CD4-positive, alpha-beta T cell (primary cell): Measurements from ENCODE around the gene FGFBP2. TPM values are rescaled to one million over a fixed set of nuclear protein-coding genes. Genes with fewer than 3 reads are reported as not detected.

Experiments used
- ATAC-seq: fragments of 200-7000 bp; cut with Tn5 transposase; one replicate; pipeline ENCODE4 v1.10.0; 2022; ENCODE audit warnings: mild to moderate bottlenecking; ENCODE audit not compliant: poor library complexity
- CTCF ChIA-PET: fragments of 350-600 bp; sonication (Branson Sonifier 250); formaldehyde crosslinking; loops from one replicate; lab custom pipeline; 2021; ENCODE audit warnings: antibody characterized with exemption, inconsistent platforms; lab: Charles Lee
- POLR2A ChIA-PET: fragments of 350-600 bp; sonication (Branson Sonifier 250); formaldehyde crosslinking; loops from one replicate; lab custom pipeline; 2021; ENCODE audit warnings: antibody characterized with exemption, inconsistent platforms; lab: Charles Lee
- DNase-seq, 14 experiments: peaks; one replicate each; pipeline ENCODE4 v3.0.0-alpha.2; 2013 to 2020; ENCODE audit warnings: mixed read lengths in 2 of 14
- H3K27ac ChIP-seq, 2 donors: one replicate each; pipeline versions ENCODE4 v1.5.1 to v1.7.0; 2013; ENCODE audit warnings: low read length in 2 of 2, low read depth in 1 of 2, mild to moderate bottlenecking in 1 of 2
- H3K27me3 ChIP-seq, 2 experiments: 1 replicate in 1 of 2; 2 replicates in 1 of 2; pipeline versions ENCODE4 v1.6.1 to v1.7.0; 2013; ENCODE audit warnings: low read length in 2 of 2, control low read depth in 1 of 2, mild to moderate bottlenecking in 1 of 2, moderate library complexity in 1 of 2; ENCODE audit not compliant: insufficient read depth in 2 of 2, control insufficient read depth in 1 of 2
- H3K36me3 ChIP-seq: one replicate; pipeline ENCODE4 v1.6.1; 2013; ENCODE audit warnings: low read length, control low read depth; ENCODE audit not compliant: insufficient read depth
- H3K4me1 ChIP-seq: one replicate; pipeline ENCODE4 v1.6.1; 2013; ENCODE audit warnings: low read length, control low read depth; ENCODE audit not compliant: insufficient read depth
- H3K4me3 ChIP-seq: one replicate; pipeline ENCODE4 v1.5.1; 2013; ENCODE audit warnings: mild to moderate bottlenecking, low read length, moderate library complexity
- H3K9me3 ChIP-seq, 2 experiments: 1 replicate in 1 of 2; 2 replicates in 1 of 2; pipeline versions ENCODE4 v1.6.1 to v1.7.0; 2013; ENCODE audit warnings: low read length in 2 of 2, mild to moderate bottlenecking in 2 of 2, control low read depth in 1 of 2, moderate library complexity in 1 of 2; ENCODE audit not compliant: control insufficient read depth in 1 of 2, insufficient read depth in 1 of 2
- H3K27ac Mint-ChIP-seq: one replicate; pipeline ENCODE4 v1.8.0; 2020; ENCODE audit warnings: mixed read lengths
- H3K27me3 Mint-ChIP-seq: one replicate; pipeline ENCODE4 v1.8.0; 2021; ENCODE audit warnings: mixed read lengths
- H3K36me3 Mint-ChIP-seq: one replicate; pipeline ENCODE4 v1.8.0; 2021; ENCODE audit warnings: low read depth, mixed read lengths
- H3K4me1 Mint-ChIP-seq: one replicate; pipeline ENCODE4 v1.8.0; 2021; ENCODE audit warnings: low read depth, mixed read lengths
- H3K4me3 Mint-ChIP-seq: one replicate; pipeline ENCODE4 v1.8.0; 2020; ENCODE audit warnings: mild to moderate bottlenecking, mixed read lengths
- H3K9me3 Mint-ChIP-seq: one replicate; pipeline ENCODE4 v1.8.0; 2020; ENCODE audit warnings: mixed read lengths
- CTCF ChIP-seq: fragments of 200-600 bp; IDR thresholded peaks from one replicate; pipeline ENCODE4 v1.8.0; 2022; ENCODE audit warnings: antibody characterized with exemption, mild to moderate bottlenecking
- intact Hi-C, 2 experiments: fragments of 100-400 bp; cut with DNase I in 1 of 2; cut with micrococcal nuclease in 1 of 2; formaldehyde crosslinking; loops; one replicate each; pipeline versions ENCODE4 v1.15.1 to v1.9.0; 2023 to 2025; cut with DNase I, micrococcal nuclease
- total RNA-seq, 174 experiments: library from RNA in 2 of 174; stranded (reverse) in 2 of 174; gene quantifications; one replicate each; pipeline ENCODE4 v1.2.3 and lab custom pipeline; 2021 to 2026

Gene FGFBP2
- total RNA-seq, 2 experiments from 2014 or later: 1.3 to 1.7 TPM

DNA sequence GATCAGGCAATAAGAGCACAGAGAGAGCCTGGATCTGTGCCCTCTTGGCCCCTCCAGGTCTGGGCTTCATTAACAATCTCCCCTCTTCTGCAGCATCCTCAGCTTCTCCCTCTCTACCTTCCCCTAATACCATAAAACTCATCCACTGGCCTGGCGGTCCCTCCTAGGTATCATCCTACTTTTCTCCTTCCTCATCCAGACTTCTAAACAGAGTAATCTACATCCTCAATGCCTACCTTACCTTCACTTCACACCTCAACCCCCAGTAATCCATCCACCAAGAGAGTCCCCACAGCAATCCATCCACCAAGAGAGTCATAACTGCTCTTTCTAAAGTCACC, 41.4 kb downstream of the FGFBP2 start:
- intact Hi-C loops: no loop called here
- Mint-ChIP-seq H3K36me3 (no peaks in the 10 kb centered on the region), H3K27ac (no peak overlapping the region), H3K4me3 (no peak overlapping the region), H3K4me1 (no peaks in the 10 kb centered on the region), H3K9me3 (no peaks in the 10 kb centered on the region), H3K27me3 (peaks cover 16% of the 10 kb centered on the region)
- no peak for TF ChIP-seq CTCF
- no peak for DNase-seq
- Histone ChIP-seq H3K9me3 (no peaks in the 10 kb centered on the region), H3K4me1 (no peaks in the 10 kb centered on the region), H3K27me3 (peaks cover 0 to 9% of the 10 kb centered on the region in 2 experiments), H3K27ac (no peak overlapping the region), H3K4me3 (no peak overlapping the region), H3K36me3 (no peaks in the 10 kb centered on the region)
- CTCF ChIA-PET: no interaction called here
- POLR2A ChIA-PET: no interaction called here
- ATAC-seq: no peak

DNA sequence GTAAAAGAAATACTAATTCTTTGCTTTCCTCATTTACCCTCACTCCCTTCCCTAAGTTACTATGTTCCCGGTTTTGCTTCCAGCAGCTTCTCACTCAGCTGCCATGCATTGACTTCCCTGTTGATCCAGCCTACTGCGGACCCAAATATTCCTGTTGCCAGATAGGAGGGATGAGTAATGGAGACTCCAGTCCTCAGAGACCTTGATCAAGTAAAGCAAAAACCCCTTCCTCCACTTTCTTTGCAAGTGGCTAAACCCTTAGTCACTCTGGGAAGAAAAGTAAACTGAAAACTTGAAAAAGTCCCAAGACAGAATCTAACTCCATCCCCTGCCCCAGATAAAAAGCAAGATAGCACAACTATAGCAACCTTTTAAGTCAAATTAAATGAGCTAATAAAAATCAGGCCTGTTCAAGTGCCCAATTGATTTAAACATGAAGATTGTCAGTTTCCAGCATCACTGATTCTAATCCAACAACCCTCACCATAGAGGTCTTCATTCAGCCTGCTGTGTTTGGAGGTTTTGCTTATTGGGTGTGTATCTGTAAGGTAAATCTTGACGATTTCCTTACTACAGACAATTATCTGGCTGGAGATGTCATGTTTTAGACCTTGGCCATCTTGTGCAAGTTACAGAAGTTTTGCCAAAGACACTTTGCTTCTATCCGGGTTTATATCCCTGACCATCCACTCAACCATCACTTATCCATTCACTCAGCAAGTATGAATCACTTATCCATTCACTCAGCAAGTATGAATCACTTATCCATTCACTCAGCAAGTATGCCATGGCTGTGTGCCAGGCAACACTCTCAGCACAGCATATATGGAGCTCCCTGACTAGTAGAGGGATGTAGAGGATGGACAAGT, 42.0 kb downstream of the FGFBP2 start:
- H3K9me3 Mint-ChIP-seq: no peaks in the 10 kb centered on the region
- POLR2A ChIA-PET: no interaction called here
- no peaks in the 10 kb centered on the region for H3K4me1 Mint-ChIP-seq
- no peak for ATAC-seq
- peaks cover 15% of the 10 kb centered on the region for H3K27me3 Mint-ChIP-seq
- Histone ChIP-seq H3K4me3 (no peak overlapping the region), H3K36me3 (no peaks in the 10 kb centered on the region), H3K9me3 (no peaks in the 10 kb centered on the region), H3K27ac (no peak overlapping the region), H3K27me3 (peaks cover 0 to 9% of the 10 kb centered on the region in 2 experiments), H3K4me1 (no peaks in the 10 kb centered on the region)
- no peak overlapping the region for H3K27ac Mint-ChIP-seq
- intact Hi-C loops: no loop called here
- no peak overlapping the region for H3K4me3 Mint-ChIP-seq
- CTCF ChIA-PET: no interaction called here
- TF ChIP-seq CTCF: no peak
- no peaks in the 10 kb centered on the region for H3K36me3 Mint-ChIP-seq
- no peak for DNase-seq

DNA sequence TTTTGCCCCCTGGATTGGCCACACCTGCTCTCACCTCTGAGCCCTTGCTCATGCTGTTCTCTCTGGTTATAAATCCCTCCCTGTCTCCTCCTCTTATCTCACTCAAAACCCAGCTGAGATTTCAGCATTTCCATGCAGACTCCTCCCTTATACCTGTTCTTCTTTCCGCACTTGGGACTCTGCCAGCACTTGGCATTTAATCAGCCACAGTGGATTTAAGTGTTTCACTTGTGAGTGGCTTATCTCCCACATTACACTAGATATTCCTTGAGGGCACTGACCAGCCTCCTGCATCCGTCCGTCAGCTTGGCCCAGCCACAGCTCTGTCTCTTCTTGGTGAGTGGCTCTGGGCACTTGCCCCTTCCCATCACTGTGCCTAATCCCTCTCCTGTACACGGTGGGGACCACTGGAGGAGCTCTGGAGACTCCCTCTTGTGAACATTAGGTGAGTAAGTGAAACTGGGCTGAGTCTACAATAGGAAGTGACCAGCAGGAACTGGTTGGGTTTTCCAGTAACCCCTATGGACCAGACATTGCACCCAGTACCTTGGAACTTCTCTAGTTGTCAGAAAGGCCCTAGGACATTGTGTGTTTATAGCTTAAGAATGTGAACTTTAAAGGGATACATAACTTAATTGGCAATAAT, 44.4 kb downstream of the FGFBP2 start:
- no peaks in the 10 kb centered on the region for H3K9me3 ChIP-seq
- CTCF ChIA-PET: no interaction called here

More for the DNA sequence above, 44.4 kb downstream of the FGFBP2 start:
- no peak for TF ChIP-seq CTCF
- no peaks in the 10 kb centered on the region for H3K4me1 Mint-ChIP-seq
- Histone ChIP-seq H3K36me3 (no peaks in the 10 kb centered on the region), H3K27ac (no peak overlapping the region), H3K4me1 (no peaks in the 10 kb centered on the region), H3K27me3 (peaks cover 0 to 9% of the 10 kb centered on the region in 2 experiments), H3K4me3 (no peak overlapping the region)
- DNase-seq (no peak), ATAC-seq (no peak)
- POLR2A ChIA-PET: no interaction called here
- H3K4me3 Mint-ChIP-seq: no peak overlapping the region
- no peak overlapping the region for H3K27ac Mint-ChIP-seq
- peaks cover 18% of the 10 kb centered on the region for H3K27me3 Mint-ChIP-seq
- H3K36me3 Mint-ChIP-seq: no peaks in the 10 kb centered on the region
- intact Hi-C loops: no loop called here
- no peaks in the 10 kb centered on the region for H3K9me3 Mint-ChIP-seq
